ENCODE results near the gene SPATS2.
"Not testable (repeated sequence)": the region's sequence is repeated elsewhere in the genome, so short reads cannot be mapped to it uniquely, and the experiment has no call there.

SPATS2 gene

DNA sequence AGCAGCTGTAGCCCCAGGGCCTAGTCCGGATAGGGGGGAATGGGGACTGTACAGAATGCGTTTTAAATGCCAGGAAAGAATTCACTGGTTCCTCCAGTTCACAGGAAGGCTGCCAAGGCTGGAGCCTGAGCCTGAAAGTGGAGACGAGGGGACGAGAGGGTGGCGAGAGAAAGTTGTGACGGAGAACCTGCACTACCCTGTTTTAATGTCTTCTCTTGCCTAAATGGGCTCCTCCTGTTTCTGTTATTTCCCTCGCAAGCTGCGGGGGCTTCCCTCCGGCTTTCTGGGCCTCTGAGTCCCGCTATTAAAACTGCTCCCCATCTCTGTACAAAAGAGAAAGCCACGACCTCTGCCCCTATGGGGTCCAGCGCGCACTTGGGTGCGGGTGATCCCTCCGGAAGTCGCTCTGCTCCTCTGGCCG, 34.8 kb upstream of the SPATS2 start:
- no peak for DNase-seq (ENCODE audit: extremely low read depth, low read depth)
- TF ChIP-seq, protein P1, sequence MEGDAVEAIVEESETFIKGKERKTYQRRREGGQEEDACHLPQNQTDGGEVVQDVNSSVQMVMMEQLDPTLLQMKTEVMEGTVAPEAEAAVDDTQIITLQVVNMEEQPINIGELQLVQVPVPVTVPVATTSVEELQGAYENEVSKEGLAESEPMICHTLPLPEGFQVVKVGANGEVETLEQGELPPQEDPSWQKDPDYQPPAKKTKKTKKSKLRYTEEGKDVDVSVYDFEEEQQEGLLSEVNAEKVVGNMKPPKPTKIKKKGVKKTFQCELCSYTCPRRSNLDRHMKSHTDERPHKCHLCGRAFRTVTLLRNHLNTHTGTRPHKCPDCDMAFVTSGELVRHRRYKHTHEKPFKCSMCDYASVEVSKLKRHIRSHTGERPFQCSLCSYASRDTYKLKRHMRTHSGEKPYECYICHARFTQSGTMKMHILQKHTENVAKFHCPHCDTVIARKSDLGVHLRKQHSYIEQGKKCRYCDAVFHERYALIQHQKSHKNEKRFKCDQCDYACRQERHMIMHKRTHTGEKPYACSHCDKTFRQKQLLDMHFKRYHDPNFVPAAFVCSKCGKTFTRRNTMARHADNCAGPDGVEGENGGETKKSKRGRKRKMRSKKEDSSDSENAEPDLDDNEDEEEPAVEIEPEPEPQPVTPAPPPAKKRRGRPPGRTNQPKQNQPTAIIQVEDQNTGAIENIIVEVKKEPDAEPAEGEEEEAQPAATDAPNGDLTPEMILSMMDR (IDR thresholded peaks at IDR 0.05; ENCODE audit: low read depth, low read length, missing control alignments): no peak
- H3K4me3 ChIP-seq (replicated peaks; ENCODE audit: low read depth, low read length): no peak overlapping the region

- TF ChIP-seq, protein P1 (IDR thresholded peaks at IDR 0.05; ENCODE audit: low read depth, low read length, missing control alignments): no peak
- no peak overlapping the region for H3K4me3 ChIP-seq (replicated peaks; ENCODE audit: low read depth, low read length)
- DNase-seq (ENCODE audit: extremely low read depth, low read depth): no peak
These were observed 34.3 kb upstream of the SPATS2 start for GRCh38 chr12:49332891-49333371.

DNA sequence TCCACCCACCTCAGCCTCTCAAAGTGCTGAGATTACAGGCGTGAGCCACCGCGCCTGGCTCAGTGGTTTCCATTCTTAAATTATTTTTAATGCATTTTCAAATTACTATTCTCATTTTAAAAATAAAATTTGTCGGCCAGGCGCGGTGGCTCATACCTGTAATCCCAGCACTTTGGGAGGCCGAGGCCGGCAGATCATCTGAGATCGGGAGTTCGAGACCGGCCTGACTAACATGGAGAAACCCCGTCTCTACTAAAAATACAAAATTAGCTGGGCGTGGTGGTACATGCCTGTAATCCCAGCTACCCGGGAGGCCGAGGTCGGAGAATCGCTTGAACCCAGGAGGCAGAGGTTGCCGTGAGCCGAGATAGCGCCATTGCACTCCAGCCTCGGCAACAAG, 33.5 kb upstream of the SPATS2 start:
- not testable (repeated sequence) for DNase-seq (ENCODE audit: extremely low read depth, low read depth); H3K4me3 ChIP-seq (replicated peaks; ENCODE audit: low read depth, low read length)

- TF ChIP-seq, protein P1 (IDR thresholded peaks at IDR 0.05; ENCODE audit: low read depth, low read length, missing control alignments): no peak
- H3K4me3 ChIP-seq (replicated peaks; ENCODE audit: low read depth, low read length): no peak overlapping the region
- no peak for DNase-seq (ENCODE audit: extremely low read depth, low read depth)
These were observed 33.0 kb upstream of the SPATS2 start for GRCh38 chr12:49334226-49334625.

DNA sequence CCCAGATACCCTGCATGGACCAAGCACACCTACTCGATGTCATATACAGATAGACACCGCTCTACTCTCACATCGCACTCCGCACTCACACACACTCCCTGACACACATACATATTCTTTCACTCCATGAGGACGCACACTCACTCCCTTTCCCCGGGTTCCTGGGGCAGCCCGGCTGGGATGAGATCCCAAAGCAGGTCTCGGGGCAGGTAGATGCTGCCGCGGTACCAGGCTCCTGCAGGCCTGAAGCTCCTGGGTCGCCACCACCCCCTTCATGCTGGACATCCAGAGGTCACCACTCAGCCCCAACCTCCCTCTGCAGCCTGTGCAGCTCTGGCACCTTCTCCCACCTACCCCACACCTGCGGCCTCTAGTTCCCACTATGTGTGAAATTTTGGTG, 32.6 kb upstream of the SPATS2 start:
- no peak overlapping the region for H3K4me3 ChIP-seq (replicated peaks; ENCODE audit: low read depth, low read length)
- DNase-seq (ENCODE audit: extremely low read depth, low read depth): no peak
- TF ChIP-seq, protein P1 (IDR thresholded peaks at IDR 0.05; ENCODE audit: low read depth, low read length, missing control alignments): no peak

DNA sequence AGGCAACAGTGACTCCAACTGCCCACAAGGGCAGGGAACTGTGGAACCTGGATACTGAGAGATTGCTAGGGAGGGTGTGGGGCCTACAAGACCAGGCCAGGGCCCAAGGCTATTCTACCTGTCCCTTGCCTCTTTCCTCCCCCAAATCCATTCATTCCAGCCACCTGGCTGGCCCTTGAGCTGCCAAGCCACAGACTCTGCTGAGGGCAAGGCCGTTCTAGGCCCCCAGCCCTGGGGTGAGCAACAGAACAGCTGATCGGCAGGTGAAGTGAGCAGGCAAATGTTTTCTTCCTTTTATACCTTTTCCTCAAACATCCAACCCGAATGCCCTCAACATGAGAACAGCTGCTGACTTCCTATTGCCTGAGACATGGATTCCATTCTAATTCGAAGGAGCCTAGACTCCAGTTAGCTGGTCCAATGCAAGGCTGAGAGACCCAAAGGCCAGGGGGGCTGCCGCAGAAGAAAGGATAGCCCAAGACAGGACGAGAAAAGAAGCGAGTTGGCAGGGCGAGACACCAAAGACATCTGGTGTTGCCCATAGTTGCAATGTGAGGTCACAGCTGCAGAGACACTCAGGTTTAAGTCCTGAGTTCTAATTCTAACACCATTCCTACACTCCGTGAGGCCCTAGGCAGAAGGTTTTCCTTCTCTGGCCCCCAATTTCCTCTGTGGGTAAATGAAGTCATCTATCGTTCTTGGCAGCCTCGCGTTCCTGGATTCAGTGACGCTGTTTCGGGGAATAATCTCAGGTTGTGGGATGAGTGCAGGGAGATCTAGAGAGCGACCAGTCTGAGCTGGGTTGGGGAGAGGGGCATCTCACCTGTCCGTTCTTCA, 31.9 kb upstream of the SPATS2 start:
- TF ChIP-seq, protein P1 (IDR thresholded peaks at IDR 0.05; ENCODE audit: low read depth, low read length, missing control alignments): no peak
- DNase-seq (ENCODE audit: extremely low read depth, low read depth): no peak
- H3K4me3 ChIP-seq (replicated peaks; ENCODE audit: low read depth, low read length): no peak overlapping the region

GRCh38 chr12:49335955-49336644, 31.2 kb upstream of the SPATS2 start:
- TF ChIP-seq, protein P1 (IDR thresholded peaks at IDR 0.05; ENCODE audit: low read depth, low read length, missing control alignments): no peak
- DNase-seq (ENCODE audit: extremely low read depth, low read depth): no peak
- H3K4me3 ChIP-seq (replicated peaks; ENCODE audit: low read depth, low read length): no peak overlapping the region

All from HFF-Myc (cell line).